22Rv1 (cell line): ENCODE measurements around the gene KIF11.

Experiments
- H3K27ac ChIP-seq: fragments of 450-650 bp; 2 replicates; pipeline ENCODE4 v1.5.1; 2017
- CTCF ChIP-seq: fragments of 450-650 bp; IDR thresholded peaks from 2 replicates; pipeline ENCODE4 v1.5.1; 2017; ENCODE audit warnings: mild to moderate bottlenecking
- ZFX ChIP-seq: fragments of 450-650 bp; IDR thresholded peaks from 2 replicates; pipeline ENCODE4 v1.6.1; 2017; ENCODE audit warnings: antibody characterized with exemption, borderline replicate concordance

The KIF11 gene

GRCh38 chr10:92699518-92700381 lies 106.8 kb downstream of the KIF11 start:
- TF ChIP-seq ZFX (no peak), CTCF (no peak)
- H3K27ac ChIP-seq = no peak overlapping the region

- TF ChIP-seq ZFX (no peak), CTCF (no peak)
Measured at GRCh38 chr10:92702301-92702916, 109.5 kb downstream of the KIF11 start.

More at GRCh38 chr10:92702301-92702916, 109.5 kb downstream of the KIF11 start:
- H3K27ac ChIP-seq = no peak overlapping the region
